Stimulated activated CD8-positive, alpha-beta memory T cell treated with anti-CD3 and anti-CD28 coated beads, Interleukin-7, amount 100 ng/mL, for 1 hour (primary cell): ENCODE measurements around the gene ARL10.

Source experiments
- DNase-seq, 2 donors: peaks; one replicate each; pipeline ENCODE4 v3.0.0-alpha.2; 2020; ENCODE audit warnings: low read depth in 2 of 2

ARL10 gene, protein sequence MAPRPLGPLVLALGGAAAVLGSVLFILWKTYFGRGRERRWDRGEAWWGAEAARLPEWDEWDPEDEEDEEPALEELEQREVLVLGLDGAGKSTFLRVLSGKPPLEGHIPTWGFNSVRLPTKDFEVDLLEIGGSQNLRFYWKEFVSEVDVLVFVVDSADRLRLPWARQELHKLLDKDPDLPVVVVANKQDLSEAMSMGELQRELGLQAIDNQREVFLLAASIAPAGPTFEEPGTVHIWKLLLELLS

GRCh38 chr5:176365351-176366231 is at the start of gene ARL10:
Gene ARL10, plus strand, starts transcription at chr5:176365487. Its CDS starts 77 bp downstream, at chr5:176365564.
- DNase-seq: no peak

DNA sequence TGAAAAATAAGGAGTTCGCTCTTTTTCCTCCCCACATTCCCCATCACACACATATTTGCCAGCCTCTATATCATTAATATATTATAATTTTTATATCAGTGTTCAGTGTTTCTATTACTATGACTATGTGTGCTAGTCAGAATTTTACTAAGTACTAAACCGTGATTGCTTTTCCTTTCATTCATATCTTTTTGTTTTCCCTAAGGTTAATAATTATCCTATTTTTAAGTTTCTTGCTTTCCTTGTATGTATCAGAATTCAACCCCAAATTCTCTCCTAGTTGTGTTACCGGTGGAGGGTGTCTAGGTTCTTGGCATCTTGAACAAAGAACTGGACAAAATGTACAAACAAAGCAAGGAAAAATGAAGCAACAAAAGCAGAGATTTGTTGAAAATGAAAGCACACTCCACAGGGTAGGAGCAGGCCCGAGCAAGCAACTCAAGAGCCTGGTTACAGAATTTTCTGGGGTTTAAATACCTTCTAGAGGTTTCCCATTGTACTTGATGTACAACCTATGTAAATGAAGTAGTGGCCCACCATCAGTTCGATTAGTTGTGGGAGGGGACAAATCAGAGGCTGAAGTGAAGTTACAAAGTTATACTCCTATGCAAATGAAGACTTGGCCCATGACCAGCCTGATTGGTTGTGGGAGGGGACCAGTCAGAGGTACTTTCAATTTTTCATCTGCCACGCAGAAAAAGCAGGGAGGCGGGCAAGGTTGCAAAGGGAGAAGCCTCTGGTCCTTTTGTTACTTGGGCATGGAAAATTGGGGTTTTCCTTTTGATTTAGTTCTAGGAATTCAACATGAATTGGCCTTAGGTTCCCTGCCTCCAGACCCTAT is 47.5 kb upstream of the ARL10 start:
- DNase-seq: no peak

DNA sequence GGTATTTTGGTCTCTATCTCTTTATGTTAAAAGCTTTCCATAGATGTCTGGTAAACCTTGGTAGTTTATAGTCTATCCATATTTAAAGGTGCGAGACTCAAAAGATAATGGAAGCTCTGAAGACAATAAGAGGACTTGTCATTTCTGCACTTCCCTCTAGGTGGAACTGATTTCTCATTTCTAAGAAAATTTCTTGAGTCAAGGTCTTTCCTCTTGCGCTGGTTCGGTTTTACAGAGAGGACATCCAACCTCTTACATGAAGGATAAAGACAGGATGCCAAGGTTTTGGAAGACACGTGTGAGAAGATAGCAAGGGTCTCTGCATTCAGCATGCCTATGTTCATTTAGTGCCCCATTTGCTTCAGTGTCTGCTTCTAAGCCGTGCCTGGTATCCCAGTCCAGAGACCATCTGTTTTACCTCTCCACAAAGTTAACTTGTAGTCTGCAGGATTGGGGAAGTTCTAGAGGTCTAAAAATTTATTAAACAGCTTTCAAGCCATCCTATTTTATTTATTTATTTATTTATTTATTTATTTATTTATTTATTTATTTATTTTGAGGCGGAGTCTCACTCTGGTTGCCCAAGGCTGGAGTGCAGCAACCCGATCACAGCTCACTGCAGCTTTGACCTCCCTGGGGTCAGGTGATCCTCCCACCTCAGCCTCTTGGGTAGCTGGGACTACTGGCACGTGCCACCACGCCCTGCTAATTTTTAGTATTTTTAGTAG is 45.3 kb upstream of the ARL10 start:
- DNase-seq: no peak

DNA sequence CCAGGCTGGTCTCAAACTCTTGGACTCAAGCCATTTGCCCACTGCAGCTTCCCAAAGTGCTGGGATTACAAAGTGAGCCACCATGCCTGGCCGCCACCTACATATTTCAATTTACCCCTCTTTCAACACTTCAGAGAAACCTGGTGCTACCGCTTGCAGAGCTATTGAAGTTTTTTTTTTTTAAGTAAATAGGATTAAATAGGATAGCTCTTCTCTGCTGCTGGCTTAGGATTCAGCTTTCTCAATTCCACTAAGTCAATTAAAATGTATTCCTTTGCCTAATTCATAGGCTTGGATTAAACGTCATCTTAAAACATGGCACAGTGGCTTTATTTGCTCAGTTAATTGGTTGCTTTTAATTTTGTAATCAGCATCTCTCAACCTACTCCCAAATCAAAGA is 44.7 kb upstream of the ARL10 start:
- no peak for DNase-seq

GRCh38 chr5:176334031-176334770 is 31.1 kb upstream of the ARL10 start:
- DNase-seq: no peak

DNA sequence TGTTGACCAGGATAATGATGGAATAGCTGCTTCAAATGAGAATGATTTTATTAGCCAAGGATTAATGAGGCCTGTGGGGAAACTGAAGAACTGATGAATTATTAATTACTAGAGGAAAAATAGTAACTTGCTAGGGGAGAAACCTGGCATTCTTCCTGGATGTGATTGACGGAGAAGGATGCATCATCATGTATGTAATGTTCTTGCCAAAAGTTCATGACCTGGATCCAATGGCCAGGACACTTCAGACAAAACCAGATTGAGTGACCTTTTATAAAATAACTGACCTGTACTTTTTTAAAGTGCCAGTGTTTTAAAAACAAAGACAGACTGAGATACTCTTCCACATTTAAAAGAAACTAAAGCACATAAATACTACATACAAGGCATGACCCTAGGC is 27.4 kb upstream of the ARL10 start:
- no peak for DNase-seq

DNA sequence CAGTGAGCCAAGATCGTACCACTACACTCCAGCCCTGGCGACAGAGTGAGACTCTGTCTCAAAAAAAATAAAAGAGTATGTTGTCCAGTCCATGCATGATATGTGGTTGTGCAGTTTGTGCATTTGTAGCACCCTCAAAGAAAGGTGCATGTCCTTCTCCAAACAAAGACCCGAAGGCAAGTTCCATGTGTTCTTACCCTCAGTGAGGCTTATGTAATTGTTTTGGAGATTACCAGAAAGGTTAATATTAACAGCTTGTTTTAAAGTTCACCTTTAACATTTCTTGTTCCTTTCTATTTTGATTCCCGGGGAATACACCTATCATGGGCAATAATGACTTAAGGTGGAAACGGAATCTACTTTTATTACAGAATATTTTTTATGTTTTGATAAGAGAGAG is 26.0 kb upstream of the ARL10 start:
- DNase-seq: no peak

DNA sequence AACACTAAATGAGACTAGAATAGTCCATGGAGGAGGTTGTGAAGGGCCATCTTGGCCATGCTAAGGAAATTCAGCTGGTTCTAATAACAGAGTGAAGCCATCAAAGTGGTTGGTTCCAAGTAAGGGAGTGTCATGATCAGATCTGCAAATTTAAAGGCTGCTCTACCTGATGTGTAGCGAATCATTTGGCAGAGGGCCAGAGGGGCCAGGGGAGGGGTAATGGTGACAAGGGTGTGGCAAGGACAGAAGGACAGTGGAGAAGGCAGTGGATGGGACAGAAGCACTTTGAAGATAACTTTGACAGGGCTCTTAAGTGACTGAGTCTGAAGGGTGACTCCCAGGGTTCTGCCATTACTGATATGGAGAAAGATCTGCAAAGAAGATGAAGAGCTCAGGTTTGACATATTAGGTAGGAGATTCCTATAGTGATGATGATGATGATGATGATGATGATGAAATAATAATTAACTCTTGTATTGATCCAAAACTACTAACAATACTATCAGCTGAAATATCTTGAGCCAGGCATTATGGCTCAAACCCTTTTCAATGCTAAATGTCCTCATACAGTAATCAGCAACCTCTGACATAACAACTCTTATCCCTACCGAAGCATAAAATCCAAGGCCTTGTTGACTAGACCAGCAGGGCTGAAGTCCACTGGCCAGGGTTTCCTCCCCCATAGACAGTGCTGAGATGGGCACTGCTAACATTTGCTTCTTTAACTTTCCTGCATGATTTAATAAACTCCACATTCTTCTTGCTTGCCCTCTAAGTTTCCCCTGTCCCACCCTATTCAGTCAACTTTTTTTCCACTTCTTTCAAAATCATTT is 23.7 kb upstream of the ARL10 start:
- no peak for DNase-seq

DNA sequence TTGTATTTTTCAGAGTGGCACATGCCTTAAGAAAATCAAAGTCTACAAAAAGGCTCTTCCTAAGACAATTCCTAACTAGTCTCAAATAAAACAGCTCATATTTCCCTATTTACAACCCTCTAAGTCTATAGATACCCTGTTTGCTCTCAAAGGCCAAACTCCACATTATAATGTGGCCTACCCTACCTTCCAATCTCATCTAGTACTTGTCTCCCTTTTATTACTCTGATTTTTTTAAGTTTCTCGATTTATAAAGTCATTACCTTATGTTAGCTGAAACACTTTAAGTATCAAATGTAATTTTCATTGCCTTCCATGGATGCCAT is 23.2 kb upstream of the ARL10 start:
- no peak for DNase-seq

DNA sequence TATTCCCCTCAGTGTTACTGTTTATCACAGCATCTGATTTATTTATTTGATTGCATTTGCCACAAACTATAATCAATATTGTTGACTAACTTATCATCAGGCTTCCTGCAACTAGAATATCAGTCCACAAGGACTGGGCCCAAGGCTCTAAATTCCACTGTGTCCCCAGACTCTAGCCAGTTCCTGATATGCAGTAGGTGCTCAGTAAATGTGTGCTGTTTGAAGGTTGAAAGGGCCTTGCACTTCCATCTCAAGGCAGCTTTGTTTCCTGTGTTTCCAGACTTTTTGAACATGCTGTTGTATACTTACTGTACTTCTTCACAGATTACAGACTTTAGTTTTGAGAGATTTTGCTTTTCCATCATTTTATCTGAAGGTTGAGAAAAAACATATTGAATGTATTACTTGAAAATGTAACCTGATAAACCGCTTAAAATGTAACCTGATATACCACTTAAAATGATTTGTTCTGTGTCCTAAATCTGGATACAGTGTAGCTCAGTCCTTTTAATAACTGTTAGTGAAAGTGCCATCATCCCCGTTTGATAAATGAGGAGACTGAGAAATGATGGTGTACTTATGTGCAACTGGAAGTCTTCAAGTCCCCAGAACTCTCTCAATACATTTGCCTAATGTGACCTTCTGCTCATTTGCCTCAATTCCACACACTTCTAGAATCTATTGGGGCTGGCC is 22.4 kb upstream of the ARL10 start:
- no peak for DNase-seq

GRCh38 chr5:176350416-176350815 is 14.9 kb upstream of the ARL10 start:
- no peak for DNase-seq

- DNase-seq: no peak
These were observed 13.0 kb upstream of the ARL10 start for GRCh38 chr5:176352116-176352878.

DNA sequence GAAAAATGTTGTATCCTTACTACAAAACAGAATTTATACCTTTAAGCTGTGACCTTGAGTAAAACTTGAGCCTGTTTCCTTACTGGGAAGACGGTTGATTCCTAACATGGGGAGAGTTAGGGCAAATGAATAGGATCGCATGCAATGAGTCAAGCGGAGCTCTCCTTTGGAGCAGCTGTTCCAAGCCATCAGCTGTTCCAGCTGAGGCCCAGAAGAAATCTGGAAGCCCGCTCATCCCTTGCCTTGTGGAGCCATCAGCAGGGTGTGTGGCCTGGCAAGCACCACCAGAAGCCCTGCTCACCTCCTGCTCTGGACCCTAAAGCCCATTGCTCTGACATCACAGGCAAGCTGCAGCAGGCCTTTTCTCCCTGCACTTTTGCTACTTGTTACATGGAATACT is 11.8 kb upstream of the ARL10 start:
- DNase-seq: no peak

GRCh38 chr5:176355400-176356178 is 9.7 kb upstream of the ARL10 start:
- DNase-seq: no peak

GRCh38 chr5:176356179-176356566 is 9.1 kb upstream of the ARL10 start:
- no peak for DNase-seq

GRCh38 chr5:176359658-176360057 is 5.6 kb upstream of the ARL10 start:
- no peak for DNase-seq

GRCh38 chr5:176360894-176361436 is 4.3 kb upstream of the ARL10 start:
- no peak for DNase-seq
